Sigmoid colon (tissue), 4 donors: ENCODE measurements around the gene POLR2A.

Experiments used
- EP300 ChIP-seq, 4 donors: sonication (generic); formaldehyde crosslinking; IDR thresholded peaks; one replicate each; pipeline ENCODE4 v1.6.1; 2017; ENCODE audit warnings: antibody characterized with exemption in 4 of 4
- POLR2AphosphoS5 ChIP-seq, 4 donors: sonication (generic); formaldehyde crosslinking; IDR thresholded peaks; one replicate each; pipeline ENCODE4 v1.6.1; 2017; ENCODE audit warnings: antibody characterized with exemption in 4 of 4
- TF ChIP-seq, protein P1 (sequence below), 4 experiments: fragments of 450-650 bp in 3 of 4; fragments of 200-600 bp in 1 of 4; IDR thresholded peaks; one replicate each; pipeline ENCODE4 v1.5.1; 2016 to 2019; ENCODE audit warnings: antibody characterized with exemption in 4 of 4, mild to moderate bottlenecking in 3 of 4, moderate library complexity in 2 of 4

DNA sequence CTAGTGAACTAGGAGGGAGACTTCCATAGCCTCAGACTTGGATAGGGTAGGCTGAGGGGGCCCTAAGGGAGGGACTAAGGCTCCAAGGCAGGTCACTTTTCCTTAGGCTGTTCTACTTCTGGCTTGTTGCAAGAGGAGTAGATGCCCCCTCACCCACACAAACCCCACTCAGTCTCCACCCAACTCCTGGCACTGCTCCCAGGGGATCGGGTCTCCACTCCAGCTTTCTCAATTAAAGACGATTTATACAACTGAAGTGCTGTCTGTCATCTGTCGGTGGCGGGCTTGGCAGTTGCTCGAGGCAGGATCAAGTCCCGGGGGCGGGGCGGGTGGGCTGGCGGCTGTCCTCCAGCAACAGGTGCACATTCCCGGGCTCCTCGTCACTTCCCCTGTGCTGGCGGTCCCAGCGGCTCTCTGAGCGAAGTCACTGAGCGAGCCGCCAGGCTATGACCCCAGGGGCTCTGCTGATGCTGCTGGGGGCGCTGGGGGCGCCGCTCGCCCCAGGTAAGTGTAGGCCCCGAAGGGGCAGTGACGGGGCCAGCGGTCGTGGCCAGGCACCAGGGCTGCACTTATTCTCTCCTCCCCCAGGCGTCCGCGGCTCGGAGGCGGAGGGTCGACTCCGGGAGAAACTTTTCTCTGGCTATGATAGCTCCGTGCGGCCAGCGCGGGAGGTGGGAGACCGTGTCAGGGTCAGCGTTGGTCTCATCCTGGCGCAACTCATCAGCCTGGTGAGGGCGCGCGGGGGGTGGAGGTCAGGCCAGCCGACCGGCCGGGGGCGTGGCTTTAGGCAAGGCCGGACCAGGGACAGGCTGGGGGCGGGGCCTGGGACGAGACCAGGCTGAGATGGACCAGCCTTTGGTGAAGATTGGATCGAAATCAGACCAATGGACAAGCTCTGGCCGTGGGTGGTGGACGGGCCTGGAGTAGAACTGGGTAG lies 39.2 kb upstream of the POLR2A start, which contains the start of gene CHRNB1:
- TF ChIP-seq POLR2AphosphoS5 (IDR thresholded peaks at IDR 0.05) (no peak), EP300 (IDR thresholded peaks at IDR 0.05) (no peak)
- TF ChIP-seq, protein P1, sequence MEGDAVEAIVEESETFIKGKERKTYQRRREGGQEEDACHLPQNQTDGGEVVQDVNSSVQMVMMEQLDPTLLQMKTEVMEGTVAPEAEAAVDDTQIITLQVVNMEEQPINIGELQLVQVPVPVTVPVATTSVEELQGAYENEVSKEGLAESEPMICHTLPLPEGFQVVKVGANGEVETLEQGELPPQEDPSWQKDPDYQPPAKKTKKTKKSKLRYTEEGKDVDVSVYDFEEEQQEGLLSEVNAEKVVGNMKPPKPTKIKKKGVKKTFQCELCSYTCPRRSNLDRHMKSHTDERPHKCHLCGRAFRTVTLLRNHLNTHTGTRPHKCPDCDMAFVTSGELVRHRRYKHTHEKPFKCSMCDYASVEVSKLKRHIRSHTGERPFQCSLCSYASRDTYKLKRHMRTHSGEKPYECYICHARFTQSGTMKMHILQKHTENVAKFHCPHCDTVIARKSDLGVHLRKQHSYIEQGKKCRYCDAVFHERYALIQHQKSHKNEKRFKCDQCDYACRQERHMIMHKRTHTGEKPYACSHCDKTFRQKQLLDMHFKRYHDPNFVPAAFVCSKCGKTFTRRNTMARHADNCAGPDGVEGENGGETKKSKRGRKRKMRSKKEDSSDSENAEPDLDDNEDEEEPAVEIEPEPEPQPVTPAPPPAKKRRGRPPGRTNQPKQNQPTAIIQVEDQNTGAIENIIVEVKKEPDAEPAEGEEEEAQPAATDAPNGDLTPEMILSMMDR (IDR thresholded peaks at IDR 0.05): no peak
